BJ (cell line): ENCODE data around the gene RASA4. TPM values are rescaled to one million over a fixed set of nuclear protein-coding genes. Genes with fewer than 3 reads are reported as not detected.
"Not testable (repeated sequence)": the region's sequence is repeated elsewhere in the genome, so short reads cannot be mapped to it uniquely, and the experiment has no call there.

Experiments
- CTCF ChIA-PET: fragments of 350-600 bp; formaldehyde crosslinking; extraction: SDS; loops from one replicate; lab custom pipeline; 2021; ENCODE audit warnings: antibody characterized with exemption, inconsistent platforms; lab: Yijun Ruan, JAX
- POLR2A ChIA-PET: fragments of 300-600 bp; sonication (Branson Sonifier 250); formaldehyde crosslinking; extraction: SDS; loops from one replicate; lab custom pipeline; 2021; ENCODE audit warnings: antibody characterized with exemption; lab: Charles Lee
- DNase-seq: peaks from one replicate; pipeline ENCODE4 v3.0.0-alpha.2; 2011; ENCODE audit warnings: low read depth
- H3K27me3 ChIP-seq: 2 replicates; pipeline ENCODE4 v1.6.0; 2011; ENCODE audit warnings: low read length; ENCODE audit not compliant: control insufficient read depth, insufficient read depth
- H3K36me3 ChIP-seq: 2 replicates; pipeline ENCODE4 v1.5.1; 2011; ENCODE audit warnings: low read length; ENCODE audit not compliant: control insufficient read depth, insufficient read depth
- H3K4me3 ChIP-seq: 2 replicates; pipeline ENCODE4 v1.5.1; 2011; ENCODE audit warnings: low read depth, mild to moderate bottlenecking, control low read depth, low read length
- polyA plus RNA-seq: library from polyadenylated mRNA; depleted of rRNA; stranded (reverse); fragments of >200 nt; gene quantifications from 2 replicates; pipeline ENCODE4 v1.2.3, GENCODE V29; 2011

The RASA4 gene
- polyA plus RNA-seq, 1 experiment: 54.5 TPM

DNA sequence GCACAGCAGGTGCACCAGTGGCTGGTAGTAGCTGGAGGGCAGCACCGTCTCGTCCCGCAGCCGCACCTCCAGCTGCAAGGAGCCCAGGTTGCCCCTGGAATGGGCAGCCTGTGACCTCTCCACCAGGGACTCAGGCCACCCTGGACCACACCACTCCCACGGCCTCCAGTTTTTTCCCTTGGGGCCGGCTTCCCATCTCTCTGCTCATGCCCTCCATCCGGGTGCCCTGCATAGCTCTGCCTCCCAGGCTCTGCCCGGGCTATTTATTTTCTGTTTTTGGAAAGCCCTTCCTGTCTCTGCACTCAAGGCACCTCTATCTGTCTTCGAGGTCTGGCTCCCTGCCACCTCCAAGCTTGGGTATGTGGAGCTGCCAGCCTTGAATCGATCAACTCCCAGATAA lies 20.5 kb downstream of the RASA4 start:
- not testable (repeated sequence) for H3K36me3 ChIP-seq

DNA sequence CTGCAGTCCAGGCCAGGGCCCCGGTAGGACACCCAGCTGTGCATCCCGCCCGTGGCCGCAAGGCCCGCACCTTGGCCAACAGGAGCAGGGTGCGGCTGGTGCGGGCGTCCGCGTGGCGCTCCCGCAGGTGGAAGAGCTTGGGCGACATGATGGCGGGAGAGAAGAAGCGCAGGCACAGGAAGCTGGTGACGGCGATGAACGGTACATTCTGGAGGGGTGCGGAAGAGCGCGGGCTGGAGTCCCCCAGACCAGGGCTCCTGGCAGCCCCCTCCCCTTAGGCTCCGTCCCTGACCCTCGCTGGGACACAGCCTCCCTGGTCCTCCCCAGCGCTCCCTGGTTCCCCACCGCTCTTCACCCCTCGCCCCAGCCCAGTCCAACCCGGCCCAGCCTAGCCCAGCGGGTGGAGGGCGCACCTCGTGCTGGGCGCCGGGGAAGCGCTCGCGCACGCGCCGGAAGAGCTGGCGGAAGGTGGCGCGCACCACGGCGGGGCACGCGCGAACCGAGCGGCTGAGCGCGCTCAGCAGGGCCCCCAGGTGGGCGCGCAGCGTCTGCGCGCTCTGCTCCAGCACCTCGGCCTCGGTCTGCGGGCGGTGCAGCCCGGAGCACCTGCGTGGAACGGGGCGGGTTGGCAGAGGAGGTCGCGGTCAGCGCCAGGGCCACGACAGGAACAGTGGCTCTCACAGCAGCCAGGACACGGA lies 22.8 kb downstream of the RASA4 start:
- POLR2A ChIA-PET, CTCF ChIA-PET, H3K36me3 ChIP-seq, H3K4me3 ChIP-seq, DNase-seq, H3K27me3 ChIP-seq: not testable (repeated sequence)

More for the DNA sequence above, 20.5 kb downstream of the RASA4 start:
- CTCF ChIA-PET, DNase-seq, H3K4me3 ChIP-seq, H3K27me3 ChIP-seq, POLR2A ChIA-PET: not testable (repeated sequence)

DNA sequence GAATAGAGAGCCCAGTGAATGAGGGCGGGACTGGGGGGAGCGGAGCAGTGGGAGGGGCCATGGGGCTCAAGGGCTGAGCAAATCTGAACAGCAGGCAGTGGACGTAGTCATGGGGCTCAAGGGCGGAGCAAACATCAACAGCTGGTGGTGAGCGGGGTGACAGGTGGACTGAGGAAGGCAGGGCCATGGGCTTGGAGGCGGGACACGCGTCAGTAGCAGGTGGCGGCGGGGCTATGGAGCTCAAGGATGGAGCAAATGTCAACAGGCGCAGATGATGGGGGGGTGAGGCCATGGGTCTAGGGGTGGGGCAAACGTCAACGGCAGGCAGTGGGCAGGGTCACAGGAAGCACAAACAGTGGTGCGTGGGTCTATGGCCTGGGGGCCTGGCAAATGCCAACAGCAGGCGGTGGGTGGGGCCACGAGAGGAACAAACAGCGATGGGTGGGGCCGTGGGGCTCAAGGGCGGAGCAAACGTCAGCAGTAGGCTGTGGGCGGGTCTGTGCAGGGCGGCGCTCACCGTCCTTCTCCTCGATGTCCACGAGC lies 24.0 kb downstream of the RASA4 start:
- CTCF ChIA-PET, DNase-seq, POLR2A ChIA-PET, H3K27me3 ChIP-seq, H3K4me3 ChIP-seq, H3K36me3 ChIP-seq: not testable (repeated sequence)

DNA sequence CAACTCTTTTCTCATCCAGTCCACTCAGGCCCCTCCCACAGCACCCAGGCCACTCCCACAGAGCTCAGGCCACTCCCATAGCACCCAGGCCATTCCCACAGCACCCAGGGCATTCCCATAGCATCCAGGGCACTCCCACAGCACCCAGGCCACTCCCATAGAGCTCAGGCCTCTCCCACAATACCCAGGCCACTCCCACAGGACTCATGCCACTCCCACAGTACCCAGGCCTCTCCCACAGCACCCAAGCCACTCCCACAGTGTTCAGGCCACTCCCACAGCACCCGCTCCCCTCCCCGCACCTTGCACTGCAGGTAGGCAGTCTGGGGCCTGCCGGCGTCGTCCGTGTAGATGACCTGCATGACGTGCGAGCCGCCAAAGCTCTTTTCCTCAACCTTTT lies 26.7 kb downstream of the RASA4 start:
- H3K27me3 ChIP-seq, H3K36me3 ChIP-seq, POLR2A ChIA-PET, CTCF ChIA-PET, DNase-seq, H3K4me3 ChIP-seq: not testable (repeated sequence)

DNA sequence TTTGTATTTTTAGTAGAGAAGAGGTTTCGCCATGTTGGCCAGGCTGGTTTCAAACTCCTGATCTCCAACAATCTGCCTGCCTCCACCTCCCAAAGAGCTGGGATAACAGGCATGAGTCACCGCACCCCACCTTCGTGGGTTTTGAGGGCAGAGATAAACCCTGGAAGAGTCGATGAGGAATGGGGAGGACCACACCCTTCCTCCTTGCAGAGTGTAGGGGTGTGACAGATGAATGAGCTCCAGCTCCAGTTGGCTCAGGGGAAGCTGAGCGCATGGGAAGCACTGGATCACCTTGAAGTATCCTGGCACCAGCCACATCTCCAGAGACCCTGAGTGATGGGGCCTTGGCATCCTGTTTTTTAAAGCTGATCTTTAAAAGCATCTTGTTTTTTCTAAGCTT lies 33.1 kb downstream of the RASA4 start:
- CTCF ChIA-PET, DNase-seq, H3K36me3 ChIP-seq, H3K27me3 ChIP-seq, H3K4me3 ChIP-seq, POLR2A ChIA-PET: not testable (repeated sequence)

DNA sequence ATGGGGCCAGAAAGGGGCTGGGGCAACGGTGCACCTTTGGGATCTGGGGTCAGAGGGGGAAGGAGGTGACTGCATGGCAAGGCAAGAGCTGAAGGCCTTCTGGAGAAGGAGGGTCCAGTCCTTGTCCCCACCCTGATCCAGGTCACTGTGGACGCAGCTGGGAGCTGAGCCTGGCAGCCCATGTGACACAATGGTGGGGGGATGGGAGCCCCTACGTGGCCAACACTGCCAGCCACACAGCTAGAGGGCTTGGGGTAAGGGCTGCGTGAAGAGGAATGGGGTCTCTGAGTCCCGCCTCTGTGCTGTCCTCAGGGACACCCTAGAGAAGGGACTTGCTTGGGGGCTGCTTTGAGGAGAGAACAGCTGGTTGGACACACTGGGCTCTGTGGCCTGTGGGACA lies 34.8 kb downstream of the RASA4 start:
- CTCF ChIA-PET, POLR2A ChIA-PET, H3K36me3 ChIP-seq, H3K4me3 ChIP-seq, DNase-seq, H3K27me3 ChIP-seq: not testable (repeated sequence)

DNA sequence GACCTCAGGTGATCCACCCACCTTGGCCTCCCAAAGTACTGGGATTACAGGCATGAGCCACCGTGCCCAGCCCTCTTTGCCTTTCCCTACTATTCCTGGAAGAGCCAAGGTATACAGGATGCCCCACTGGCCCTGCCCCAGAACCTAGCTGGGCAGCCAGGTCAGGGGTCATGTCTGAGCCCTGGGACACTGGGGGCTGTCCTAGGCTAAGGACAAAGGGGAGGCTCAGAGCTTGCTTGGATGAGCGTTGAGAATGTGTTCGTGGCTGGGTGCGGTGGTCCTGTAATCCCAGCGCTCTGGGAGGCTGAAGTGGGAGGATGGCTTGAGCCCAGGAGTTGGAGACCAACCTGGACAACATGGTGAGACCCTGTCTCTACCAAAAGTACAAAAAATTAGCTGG lies 38.1 kb downstream of the RASA4 start:
- H3K4me3 ChIP-seq, H3K27me3 ChIP-seq, POLR2A ChIA-PET, CTCF ChIA-PET, H3K36me3 ChIP-seq, DNase-seq: not testable (repeated sequence)

DNA sequence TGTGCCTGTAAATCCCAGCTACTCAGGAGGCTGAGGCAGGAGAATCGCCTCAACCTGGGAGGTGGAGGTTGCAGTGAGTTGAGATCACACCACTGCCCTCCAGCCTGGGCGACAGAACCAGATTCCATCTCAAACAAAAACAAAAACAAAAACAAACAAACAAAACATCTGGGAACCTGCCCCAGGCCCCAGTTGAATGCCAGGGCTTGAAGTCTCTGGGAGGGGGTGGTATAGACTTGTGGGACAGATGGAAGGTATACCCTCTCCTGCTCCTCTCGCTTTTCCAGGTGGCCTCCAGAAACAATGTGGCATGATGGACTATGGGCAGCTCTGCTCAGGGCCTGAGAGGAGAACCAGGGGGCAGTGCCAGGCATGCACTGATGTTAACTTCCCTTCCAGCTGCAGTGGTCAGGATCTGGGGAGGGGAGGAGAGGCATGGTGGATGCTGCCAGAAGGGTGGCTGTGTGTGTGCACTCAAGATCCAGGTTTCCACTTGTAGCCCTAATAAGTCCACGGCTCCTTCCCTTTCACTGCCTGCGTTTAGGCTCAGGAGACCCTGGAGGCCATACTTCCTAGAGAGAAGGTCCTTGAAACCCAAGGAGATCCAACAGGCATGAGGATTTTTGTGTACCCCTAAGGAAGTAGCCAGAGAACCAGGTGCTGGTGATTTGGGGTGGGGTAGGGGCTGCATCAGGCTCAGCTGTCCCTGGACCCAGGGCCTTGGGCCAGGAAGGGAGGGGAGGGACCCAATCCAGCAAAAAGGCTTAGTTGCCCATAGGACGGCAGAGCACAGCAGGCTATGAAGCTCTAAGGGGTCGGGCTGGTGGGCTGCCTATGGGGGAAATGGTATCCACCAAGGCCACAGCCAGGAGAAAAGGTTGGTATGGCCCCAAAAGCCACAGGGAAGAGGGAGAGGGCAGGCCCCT lies 39.0 kb downstream of the RASA4 start:
- CTCF ChIA-PET, H3K4me3 ChIP-seq, H3K27me3 ChIP-seq, POLR2A ChIA-PET, DNase-seq, H3K36me3 ChIP-seq: not testable (repeated sequence)

DNA sequence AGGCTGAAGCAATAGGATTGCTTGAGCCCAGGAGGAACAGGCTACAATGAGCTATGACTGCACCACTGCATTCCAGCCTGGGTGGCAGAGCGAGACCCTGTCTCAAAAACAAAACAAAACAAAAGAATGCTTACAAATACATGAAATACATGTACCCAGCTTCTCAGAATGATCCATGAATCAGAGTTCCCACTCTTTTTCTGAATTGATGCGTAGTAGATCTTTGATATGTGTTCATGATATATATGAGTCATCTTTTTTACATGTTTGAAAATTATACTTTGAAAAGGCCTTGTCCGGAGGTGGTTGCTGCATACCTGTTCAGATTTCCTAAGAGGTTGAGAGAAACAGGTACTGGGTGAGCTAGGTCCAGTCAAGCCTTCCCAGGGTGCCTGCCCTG lies 40.2 kb downstream of the RASA4 start:
- DNase-seq, POLR2A ChIA-PET, H3K4me3 ChIP-seq, CTCF ChIA-PET, H3K36me3 ChIP-seq, H3K27me3 ChIP-seq: not testable (repeated sequence)

DNA sequence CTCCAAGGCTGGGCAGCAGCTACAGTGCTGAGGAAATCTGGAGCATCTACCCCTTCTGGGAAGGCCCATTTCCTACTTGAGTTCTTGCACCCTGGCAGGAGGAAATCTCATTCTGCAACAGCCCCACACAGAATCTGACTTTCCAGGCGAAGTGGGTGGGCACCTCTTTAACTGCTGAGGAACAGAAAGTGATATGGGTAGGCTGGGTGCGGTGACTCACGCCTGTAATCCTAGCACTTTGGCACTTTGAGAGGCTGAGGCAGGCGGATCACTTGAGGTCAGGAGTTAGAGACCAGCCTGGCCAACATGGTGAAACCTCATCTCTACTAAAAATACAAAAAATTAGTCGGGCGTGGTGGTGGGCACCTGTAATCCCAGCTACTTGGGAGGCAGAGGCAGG lies 41.9 kb downstream of the RASA4 start:
- CTCF ChIA-PET, H3K27me3 ChIP-seq, POLR2A ChIA-PET, H3K4me3 ChIP-seq, H3K36me3 ChIP-seq, DNase-seq: not testable (repeated sequence)
